HEK293T (cell line): ENCODE results near the gene CMTM3.

Experiments
- CTCF ChIA-PET: fragments of 350-600 bp; formaldehyde crosslinking; extraction: SDS; loops from one replicate; lab custom pipeline; 2021; ENCODE audit warnings: antibody characterized with exemption, inconsistent platforms; lab: Yijun Ruan, JAX
- POLR2A ChIA-PET: fragments of 350-600 bp; formaldehyde crosslinking; extraction: SDS; loops from one replicate; lab custom pipeline; 2020; ENCODE audit warnings: antibody characterized with exemption, inconsistent platforms; lab: Yijun Ruan, JAX
- DNase-seq: peaks from one replicate; pipeline ENCODE4 v3.0.0; 2012; ENCODE audit warnings: mixed read lengths; ENCODE audit errors: extremely low spot score
- ARNT ChIP-seq: fragments of 450-650 bp; IDR thresholded peaks from 2 replicates; pipeline ENCODE4 v1.6.1; 2017; ENCODE audit warnings: mild to moderate bottlenecking
- BHLHE40 ChIP-seq: fragments of 450-650 bp; IDR thresholded peaks from 2 replicates; pipeline ENCODE4 v1.6.1; 2016; ENCODE audit warnings: mild to moderate bottlenecking, moderate library complexity, borderline replicate concordance
- CTBP1 ChIP-seq: fragments of 450-650 bp; IDR thresholded peaks from 2 replicates; pipeline ENCODE4 v1.6.1; 2016; ENCODE audit warnings: borderline replicate concordance
- ELF4 ChIP-seq: fragments of 450-650 bp; IDR thresholded peaks from 2 replicates; pipeline ENCODE4 v1.6.1; 2017; ENCODE audit warnings: antibody characterized with exemption
- FOXA1 ChIP-seq: fragments of 450-650 bp; IDR thresholded peaks from 2 replicates; pipeline ENCODE4 v1.6.1; 2016; ENCODE audit warnings: mild to moderate bottlenecking
- FOXK2 ChIP-seq: fragments of 450-650 bp; IDR thresholded peaks from 2 replicates; pipeline ENCODE4 v1.6.1; 2016; ENCODE audit warnings: mild to moderate bottlenecking
- FOXM1 ChIP-seq: fragments of 450-650 bp; IDR thresholded peaks from 2 replicates; pipeline ENCODE4 v1.6.1; 2017; ENCODE audit warnings: mild to moderate bottlenecking, borderline replicate concordance
- HDGF ChIP-seq: fragments of 450-650 bp; IDR thresholded peaks from 2 replicates; pipeline ENCODE4 v1.6.1; 2017; ENCODE audit warnings: antibody characterized with exemption, borderline replicate concordance
- L3MBTL2 ChIP-seq: fragments of 450-650 bp; conservative IDR thresholded peaks from 2 replicates; pipeline ENCODE4 v1.6.1; 2016; ENCODE audit warnings: mild to moderate bottlenecking
- LEF1 ChIP-seq: fragments of 450-650 bp; IDR thresholded peaks from 2 replicates; pipeline ENCODE4 v1.6.1; 2017; ENCODE audit warnings: mild to moderate bottlenecking, borderline replicate concordance
- NFRKB ChIP-seq: fragments of 450-650 bp; IDR thresholded peaks from 2 replicates; pipeline ENCODE4 v1.6.1; 2016; ENCODE audit warnings: mild to moderate bottlenecking, moderate library complexity
- PKNOX1 ChIP-seq: fragments of 450-650 bp; IDR thresholded peaks from 2 replicates; pipeline ENCODE4 v1.6.1; 2016
- SP1 ChIP-seq: fragments of 450-650 bp; IDR thresholded peaks from 2 replicates; pipeline ENCODE4 v1.6.1; 2017
- SUZ12 ChIP-seq: fragments of 450-650 bp; IDR thresholded peaks from 2 replicates; pipeline ENCODE4 v1.6.1; 2016; ENCODE audit warnings: mild to moderate bottlenecking
- TARDBP ChIP-seq: fragments of 450-650 bp; IDR thresholded peaks from 2 replicates; pipeline ENCODE4 v1.6.1; 2016
- ZNF384 ChIP-seq: fragments of 450-650 bp; IDR thresholded peaks from 2 replicates; pipeline ENCODE4 v1.6.1; 2016

The CMTM3 gene

GRCh38 chr16:66612422-66612821 lies 7.9 kb downstream of the CMTM3 start:
- no peak for TF ChIP-seq NFRKB
- no peak for TF ChIP-seq SUZ12
- no peak for TF ChIP-seq ELF4
- TF ChIP-seq PKNOX1: no peak
- no peak for TF ChIP-seq TARDBP
- TF ChIP-seq L3MBTL2: no peak
- TF ChIP-seq ARNT: no peak
- TF ChIP-seq FOXM1: no peak
- TF ChIP-seq FOXA1: no peak
- POLR2A ChIA-PET: no interaction called here
- no peak for DNase-seq
- CTCF ChIA-PET: no interaction called here

- no peak for DNase-seq
- TF ChIP-seq ELF4: no peak
- TF ChIP-seq SUZ12: no peak
- no peak for TF ChIP-seq TARDBP
- no peak for TF ChIP-seq SP1
- TF ChIP-seq FOXK2: no peak
- no peak for TF ChIP-seq NFRKB
- no peak for TF ChIP-seq ARNT
- TF ChIP-seq LEF1: no peak
- TF ChIP-seq PKNOX1: no peak
- TF ChIP-seq FOXM1: no peak
- TF ChIP-seq FOXA1: no peak
- TF ChIP-seq ZNF384: no peak
- ChIA-PET POLR2A (no interaction called here), CTCF (no interaction called here)
These were observed 9.8 kb downstream of the CMTM3 start for GRCh38 chr16:66614161-66614802.

- POLR2A ChIA-PET: no interaction called here
- DNase-seq: no peak
- CTCF ChIA-PET: interaction anchor here (0.6 to 4.9 kb wide), 2 partner anchors 7 to 35 kb away, joined by 3 to 38 read pairs; no protein-coding TSS in a partner anchor
- TF ChIP-seq BHLHE40 (no peak), ARNT (no peak), ELF4 (no peak), HDGF (no peak)
These were observed 11.7 kb downstream of the CMTM3 start for GRCh38 chr16:66616169-66616568.

- TF ChIP-seq ELF4 (no peak), HDGF (no peak), PKNOX1 (no peak)
- no peak for DNase-seq
- POLR2A ChIA-PET: no interaction called here
- CTCF ChIA-PET: interaction anchor here (0.6 to 4.9 kb wide), 2 partner anchors 8 to 35 kb away, joined by 3 to 38 read pairs; no protein-coding TSS in a partner anchor
These were observed 12.1 kb downstream of the CMTM3 start for GRCh38 chr16:66616592-66616991.

- ChIA-PET CTCF (interaction anchor here (4.9 kb wide), 1 partner anchor 8 kb away, joined by 38 read pairs; no protein-coding TSS in a partner anchor), POLR2A (interaction anchor here (0.7 kb wide), 1 partner anchor 138 kb away, joined by 3 read pairs; no protein-coding TSS in a partner anchor)
- no peak for DNase-seq
- TF ChIP-seq L3MBTL2: no peak
- TF ChIP-seq HDGF: no peak
- TF ChIP-seq FOXM1: no peak
- no peak for TF ChIP-seq ARNT
- TF ChIP-seq ELF4: no peak
- no peak for TF ChIP-seq CTBP1
- no peak for TF ChIP-seq TARDBP
- no peak for TF ChIP-seq FOXK2
- TF ChIP-seq PKNOX1: no peak
- TF ChIP-seq NFRKB: no peak
- TF ChIP-seq LEF1: no peak
- no peak for TF ChIP-seq SP1
- no peak for TF ChIP-seq BHLHE40
- TF ChIP-seq ZNF384: no peak
- TF ChIP-seq FOXA1: no peak
- no peak for TF ChIP-seq SUZ12
These were observed 12.5 kb downstream of the CMTM3 start for GRCh38 chr16:66617010-66617434.

GRCh38 chr16:66617728-66618127 lies 13.2 kb downstream of the CMTM3 start:
- POLR2A ChIA-PET: interaction anchor here (0.7 kb wide), 2 partner anchors 10 to 139 kb away, joined by 3 read pairs; no protein-coding TSS in a partner anchor
- no peak for DNase-seq
- CTCF ChIA-PET: interaction anchor here (4.9 kb wide), 1 partner anchor 9 kb away, joined by 38 read pairs; no protein-coding TSS in a partner anchor
- no peak for TF ChIP-seq PKNOX1
- no peak for TF ChIP-seq ARNT
- no peak for TF ChIP-seq LEF1
- no peak for TF ChIP-seq L3MBTL2
- no peak for TF ChIP-seq NFRKB
- no peak for TF ChIP-seq ZNF384
- no peak for TF ChIP-seq FOXM1
- TF ChIP-seq CTBP1: no peak
- TF ChIP-seq HDGF: no peak
- no peak for TF ChIP-seq ELF4
- no peak for TF ChIP-seq FOXA1
